Neural cell (in vitro differentiated cells): ENCODE measurements around the gene HRC.

ENCODE experiments used
- CTCF ChIP-seq: fragments of 450-650 bp; IDR thresholded peaks from 2 replicates; pipeline ENCODE4 v1.5.1; 2014; ENCODE audit warnings: antibody characterized with exemption, mild to moderate bottlenecking, moderate library complexity; ENCODE audit not compliant: poor library complexity, severe bottlenecking
- EZH2 ChIP-seq: fragments of 200-600, 300-800 bp; shearing (Covaris generic), sonication (generic); IDR thresholded peaks from 2 replicates; pipeline ENCODE4 v1.6.1; 2014; ENCODE audit warnings: antibody characterized with exemption, low read length, borderline replicate concordance, mild to moderate bottlenecking; ENCODE audit not compliant: insufficient read depth, poor library complexity, severe bottlenecking
- MXI1 ChIP-seq: fragments of 450-650 bp; conservative IDR thresholded peaks from 2 replicates; pipeline ENCODE4 v1.6.1; 2014; ENCODE audit warnings: antibody characterized with exemption, mild to moderate bottlenecking; ENCODE audit not compliant: poor library complexity, severe bottlenecking
- POLR2AphosphoS5 ChIP-seq: IDR thresholded peaks from 2 replicates; pipeline ENCODE4 v1.6.1; 2012
- TF ChIP-seq, protein P1 (sequence below): IDR thresholded peaks from 2 replicates; pipeline ENCODE4 v1.6.1; 2012; ENCODE audit warnings: borderline replicate concordance

DNA sequence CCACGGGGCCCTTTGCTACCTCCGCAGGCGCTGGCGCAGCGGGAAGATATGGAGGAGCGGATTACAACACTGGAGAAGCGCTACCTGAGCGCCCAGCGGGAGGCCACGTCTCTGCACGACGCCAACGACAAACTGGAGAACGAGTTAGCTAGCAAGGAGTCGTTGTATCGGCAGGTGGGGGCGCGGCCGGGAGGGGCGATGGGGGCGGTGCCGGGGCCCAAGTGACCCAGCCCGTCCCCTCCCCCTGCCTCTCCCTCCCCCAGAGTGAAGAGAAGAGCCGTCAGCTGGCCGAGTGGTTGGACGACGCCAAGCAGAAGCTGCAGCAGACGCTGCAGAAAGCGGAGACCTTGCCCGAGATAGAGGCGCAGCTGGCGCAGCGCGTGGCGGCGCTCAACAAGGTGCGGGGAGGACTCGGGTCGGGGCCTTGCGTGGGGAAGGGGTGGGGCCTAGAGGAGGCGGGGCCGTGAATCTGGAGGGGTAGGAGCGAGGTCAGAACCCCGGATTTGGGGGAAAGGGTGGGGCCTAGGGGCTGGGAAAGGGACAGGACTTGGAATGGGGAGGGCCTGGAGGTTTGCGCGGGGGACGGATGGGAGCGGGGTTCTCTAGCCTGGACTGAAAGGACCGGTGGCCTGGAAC, 22.1 kb downstream of the HRC start:
- TF ChIP-seq CTCF (no peak), EZH2 (no peak), MXI1 (no peak), POLR2AphosphoS5 (no peak)
- TF ChIP-seq, protein P1, sequence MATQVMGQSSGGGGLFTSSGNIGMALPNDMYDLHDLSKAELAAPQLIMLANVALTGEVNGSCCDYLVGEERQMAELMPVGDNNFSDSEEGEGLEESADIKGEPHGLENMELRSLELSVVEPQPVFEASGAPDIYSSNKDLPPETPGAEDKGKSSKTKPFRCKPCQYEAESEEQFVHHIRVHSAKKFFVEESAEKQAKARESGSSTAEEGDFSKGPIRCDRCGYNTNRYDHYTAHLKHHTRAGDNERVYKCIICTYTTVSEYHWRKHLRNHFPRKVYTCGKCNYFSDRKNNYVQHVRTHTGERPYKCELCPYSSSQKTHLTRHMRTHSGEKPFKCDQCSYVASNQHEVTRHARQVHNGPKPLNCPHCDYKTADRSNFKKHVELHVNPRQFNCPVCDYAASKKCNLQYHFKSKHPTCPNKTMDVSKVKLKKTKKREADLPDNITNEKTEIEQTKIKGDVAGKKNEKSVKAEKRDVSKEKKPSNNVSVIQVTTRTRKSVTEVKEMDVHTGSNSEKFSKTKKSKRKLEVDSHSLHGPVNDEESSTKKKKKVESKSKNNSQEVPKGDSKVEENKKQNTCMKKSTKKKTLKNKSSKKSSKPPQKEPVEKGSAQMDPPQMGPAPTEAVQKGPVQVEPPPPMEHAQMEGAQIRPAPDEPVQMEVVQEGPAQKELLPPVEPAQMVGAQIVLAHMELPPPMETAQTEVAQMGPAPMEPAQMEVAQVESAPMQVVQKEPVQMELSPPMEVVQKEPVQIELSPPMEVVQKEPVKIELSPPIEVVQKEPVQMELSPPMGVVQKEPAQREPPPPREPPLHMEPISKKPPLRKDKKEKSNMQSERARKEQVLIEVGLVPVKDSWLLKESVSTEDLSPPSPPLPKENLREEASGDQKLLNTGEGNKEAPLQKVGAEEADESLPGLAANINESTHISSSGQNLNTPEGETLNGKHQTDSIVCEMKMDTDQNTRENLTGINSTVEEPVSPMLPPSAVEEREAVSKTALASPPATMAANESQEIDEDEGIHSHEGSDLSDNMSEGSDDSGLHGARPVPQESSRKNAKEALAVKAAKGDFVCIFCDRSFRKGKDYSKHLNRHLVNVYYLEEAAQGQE, result no peak
